Measurements from ENCODE around the gene DGKQ. TPM values are rescaled to one million over a fixed set of nuclear protein-coding genes. Genes with fewer than 3 reads are reported as not detected.
"Not testable (repeated sequence)": the region's sequence is repeated elsewhere in the genome, so short reads cannot be mapped to it uniquely, and the experiment has no call there.

DGKQ gene
- total RNA-seq, 1 experiment from 2014 or later: 15.9 TPM

- TF ChIP-seq CTCF (IDR thresholded peaks at IDR 0.05; ENCODE audit: unreplicated experiment): no peak
- BruUV-seq (replicated peaks): no TSS peak
- Mint-ChIP-seq H3K27me3 (ENCODE audit: insufficient read depth, unreplicated experiment) (peaks cover 28% of the 10 kb centered on the region), H3K36me3 (ENCODE audit: insufficient read depth, unreplicated experiment) (peaks cover 6% of the 10 kb centered on the region), H3K4me3 (ENCODE audit: unreplicated experiment) (no peak overlapping the region), H3K9me3 (ENCODE audit: unreplicated experiment) (no peaks in the 10 kb centered on the region), H3K27ac (ENCODE audit: low read depth, unreplicated experiment) (no peak overlapping the region), H3K4me1 (ENCODE audit: insufficient read depth, unreplicated experiment) (no peaks in the 10 kb centered on the region)
- no peak for DNase-seq (ENCODE audit: unreplicated experiment)
- intact Hi-C loops (cut with micrococcal nuclease): no loop called here
- ChIA-PET POLR2A (no interaction called here), CTCF (no interaction called here)
Observed at GRCh38 chr4:1002131-1002630, 28.8 kb upstream of the DGKQ start.

- intact Hi-C loops (cut with micrococcal nuclease): no loop called here
- H3K9me3 Mint-ChIP-seq (ENCODE audit: unreplicated experiment): no peaks in the 10 kb centered on the region
- TF ChIP-seq CTCF (IDR thresholded peaks at IDR 0.05; ENCODE audit: unreplicated experiment): no peak
- peaks cover 8% of the 10 kb centered on the region for H3K36me3 Mint-ChIP-seq (ENCODE audit: insufficient read depth, unreplicated experiment)
- no peak for DNase-seq (ENCODE audit: unreplicated experiment)
- no peak overlapping the region for H3K4me3 Mint-ChIP-seq (ENCODE audit: unreplicated experiment)
- no peak overlapping the region for H3K27ac Mint-ChIP-seq (ENCODE audit: low read depth, unreplicated experiment)
- peaks cover 23% of the 10 kb centered on the region for H3K27me3 Mint-ChIP-seq (ENCODE audit: insufficient read depth, unreplicated experiment)
- H3K4me1 Mint-ChIP-seq (ENCODE audit: insufficient read depth, unreplicated experiment): no peaks in the 10 kb centered on the region
- ChIA-PET POLR2A (no interaction called here), CTCF (no interaction called here)
- BruUV-seq (replicated peaks): no TSS peak
Observed at GRCh38 chr4:1001561-1002130, 28.3 kb upstream of the DGKQ start.

- DNase-seq (ENCODE audit: unreplicated experiment): no peak
- H3K36me3 Mint-ChIP-seq (ENCODE audit: insufficient read depth, unreplicated experiment): peaks cover 10% of the 10 kb centered on the region
- no peak overlapping the region for H3K4me3 Mint-ChIP-seq (ENCODE audit: unreplicated experiment)
- H3K27ac Mint-ChIP-seq (ENCODE audit: low read depth, unreplicated experiment): no peak overlapping the region
- TF ChIP-seq CTCF (IDR thresholded peaks at IDR 0.05; ENCODE audit: unreplicated experiment): no peak
- CTCF ChIA-PET: no interaction called here
- peaks cover 19% of the 10 kb centered on the region for H3K27me3 Mint-ChIP-seq (ENCODE audit: insufficient read depth, unreplicated experiment)
- intact Hi-C loops (cut with micrococcal nuclease): no loop called here
- H3K4me1 Mint-ChIP-seq (ENCODE audit: insufficient read depth, unreplicated experiment): no peaks in the 10 kb centered on the region
- POLR2A ChIA-PET: no interaction called here
- BruUV-seq (replicated peaks): no TSS peak
- no peaks in the 10 kb centered on the region for H3K9me3 Mint-ChIP-seq (ENCODE audit: unreplicated experiment)
Observed at GRCh38 chr4:1000686-1001260, 27.4 kb upstream of the DGKQ start.

GRCh38 chr4:999882-1000425 is 26.6 kb upstream of the DGKQ start:
- no peak for TF ChIP-seq CTCF (IDR thresholded peaks at IDR 0.05; ENCODE audit: unreplicated experiment)
- BruUV-seq (replicated peaks): no TSS peak
- no peak overlapping the region for H3K27ac Mint-ChIP-seq (ENCODE audit: low read depth, unreplicated experiment)
- H3K9me3 Mint-ChIP-seq (ENCODE audit: unreplicated experiment): no peaks in the 10 kb centered on the region
- H3K36me3 Mint-ChIP-seq (ENCODE audit: insufficient read depth, unreplicated experiment): peaks cover 10% of the 10 kb centered on the region
- intact Hi-C loops (cut with micrococcal nuclease): no loop called here
- DNase-seq (ENCODE audit: unreplicated experiment): no peak
- ChIA-PET CTCF (no interaction called here), POLR2A (no interaction called here)
- no peak overlapping the region for H3K4me3 Mint-ChIP-seq (ENCODE audit: unreplicated experiment)
- H3K27me3 Mint-ChIP-seq (ENCODE audit: insufficient read depth, unreplicated experiment): peaks cover 19% of the 10 kb centered on the region
- H3K4me1 Mint-ChIP-seq (ENCODE audit: insufficient read depth, unreplicated experiment): no peaks in the 10 kb centered on the region

- POLR2A ChIA-PET: interaction anchor here (0.7 kb wide), 1 partner anchor 265 kb away, joined by 3 read pairs; no protein-coding TSS in a partner anchor
- H3K4me1 Mint-ChIP-seq (ENCODE audit: insufficient read depth, unreplicated experiment); H3K36me3 Mint-ChIP-seq (ENCODE audit: insufficient read depth, unreplicated experiment); H3K9me3 Mint-ChIP-seq (ENCODE audit: unreplicated experiment); CTCF ChIA-PET; BruUV-seq (replicated peaks); intact Hi-C loops (cut with micrococcal nuclease); H3K27ac Mint-ChIP-seq (ENCODE audit: low read depth, unreplicated experiment); H3K4me3 Mint-ChIP-seq (ENCODE audit: unreplicated experiment); DNase-seq (ENCODE audit: unreplicated experiment): not testable (repeated sequence)
- H3K27me3 Mint-ChIP-seq (ENCODE audit: insufficient read depth, unreplicated experiment): peaks cover 19% of the 10 kb centered on the region
Observed at GRCh38 chr4:999240-999863, 26.0 kb upstream of the DGKQ start.
